ENCODE data around the gene FTL.

DNA sequence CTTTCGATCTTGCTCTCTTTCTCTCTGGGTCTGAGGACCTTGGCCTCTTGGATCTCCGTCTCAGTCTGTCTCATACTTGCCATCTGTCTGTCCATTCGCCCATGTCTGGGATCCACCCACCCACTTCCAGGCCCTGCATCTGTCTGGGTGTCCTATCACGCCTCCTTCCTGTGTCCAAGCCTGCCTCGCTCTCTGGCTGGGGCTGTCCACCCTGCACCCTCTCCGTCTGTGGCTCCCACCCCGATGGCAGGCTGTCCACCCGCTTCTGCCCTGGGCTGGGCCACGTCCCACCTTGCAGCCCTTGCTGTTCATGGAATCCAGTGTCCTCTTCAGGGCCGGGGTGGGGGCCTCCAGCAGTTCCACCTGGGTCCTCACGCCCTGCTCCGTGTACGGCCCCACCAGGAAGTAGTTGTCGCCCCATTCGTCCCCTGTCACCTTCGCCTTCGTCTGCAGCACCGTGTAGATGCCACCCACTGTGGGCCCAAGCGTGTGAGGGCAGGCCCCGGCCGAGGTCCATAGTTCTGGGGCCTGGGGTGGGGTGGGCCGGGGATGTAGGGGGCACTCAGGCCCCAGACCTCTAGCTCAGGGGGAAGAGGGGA, 26.0 kb downstream of the FTL start:
- TF ChIP-seq, protein P1, sequence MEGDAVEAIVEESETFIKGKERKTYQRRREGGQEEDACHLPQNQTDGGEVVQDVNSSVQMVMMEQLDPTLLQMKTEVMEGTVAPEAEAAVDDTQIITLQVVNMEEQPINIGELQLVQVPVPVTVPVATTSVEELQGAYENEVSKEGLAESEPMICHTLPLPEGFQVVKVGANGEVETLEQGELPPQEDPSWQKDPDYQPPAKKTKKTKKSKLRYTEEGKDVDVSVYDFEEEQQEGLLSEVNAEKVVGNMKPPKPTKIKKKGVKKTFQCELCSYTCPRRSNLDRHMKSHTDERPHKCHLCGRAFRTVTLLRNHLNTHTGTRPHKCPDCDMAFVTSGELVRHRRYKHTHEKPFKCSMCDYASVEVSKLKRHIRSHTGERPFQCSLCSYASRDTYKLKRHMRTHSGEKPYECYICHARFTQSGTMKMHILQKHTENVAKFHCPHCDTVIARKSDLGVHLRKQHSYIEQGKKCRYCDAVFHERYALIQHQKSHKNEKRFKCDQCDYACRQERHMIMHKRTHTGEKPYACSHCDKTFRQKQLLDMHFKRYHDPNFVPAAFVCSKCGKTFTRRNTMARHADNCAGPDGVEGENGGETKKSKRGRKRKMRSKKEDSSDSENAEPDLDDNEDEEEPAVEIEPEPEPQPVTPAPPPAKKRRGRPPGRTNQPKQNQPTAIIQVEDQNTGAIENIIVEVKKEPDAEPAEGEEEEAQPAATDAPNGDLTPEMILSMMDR (IDR thresholded peaks at IDR 0.05; ENCODE audit: low read depth, low read length, poor library complexity, severe bottlenecking): no peak
- TF ChIP-seq EZH2phosphoT487 (IDR thresholded peaks at IDR 0.05; ENCODE audit: borderline replicate concordance, low read length): no peak
